KMS-11 (cell line): ENCODE measurements around the gene ENPP7.

Source experiments
- H2AFZ ChIP-seq: fragments of 200-600 bp; sonication (generic); 2 replicates; pipeline ENCODE4 v1.6.1; 2016; ENCODE audit warnings: antibody characterized with exemption, mixed run types, low read depth
- H3K27ac ChIP-seq: fragments of 200-600 bp; sonication (generic); 2 replicates; pipeline ENCODE4 v1.6.1; 2016; ENCODE audit warnings: mild to moderate bottlenecking, mixed run types
- H3K27me3 ChIP-seq: fragments of 200-600 bp; sonication (generic); 2 replicates; pipeline ENCODE4 v1.6.1; 2017; ENCODE audit warnings: mild to moderate bottlenecking, low read depth, mixed run types, moderate library complexity; ENCODE audit not compliant: insufficient read depth
- H3K36me3 ChIP-seq: fragments of 200-600 bp; sonication (generic); 2 replicates; pipeline ENCODE4 v1.6.1; 2017; ENCODE audit warnings: mild to moderate bottlenecking, mixed run types; ENCODE audit not compliant: insufficient read depth
- H3K4me1 ChIP-seq: fragments of 200-600 bp; sonication (generic); 2 replicates; pipeline ENCODE4 v1.6.1; 2016; ENCODE audit warnings: mild to moderate bottlenecking, low read depth, mixed run types; ENCODE audit not compliant: poor library complexity, severe bottlenecking
- H3K4me2 ChIP-seq: fragments of 200-600 bp; sonication (generic); 2 replicates; pipeline ENCODE4 v1.7.0; 2016; ENCODE audit warnings: mild to moderate bottlenecking, mixed run types
- H3K4me3 ChIP-seq: fragments of 200-600 bp; sonication (generic); IDR thresholded peaks from 2 replicates; pipeline ENCODE4 v1.6.1; 2017; ENCODE audit warnings: low read depth, low read length, mixed read lengths; ENCODE audit not compliant: insufficient read depth
- H3K79me2 ChIP-seq: fragments of 200-600 bp; sonication (generic); 2 replicates; pipeline ENCODE4 v1.6.1; 2016; ENCODE audit warnings: low read depth, mixed run types; ENCODE audit not compliant: insufficient read depth
- H3K9ac ChIP-seq: fragments of 200-600 bp; sonication (generic); 2 replicates; pipeline ENCODE4 v1.6.1; 2016; ENCODE audit warnings: mild to moderate bottlenecking, mixed run types
- H4K20me1 ChIP-seq: fragments of 200-600 bp; sonication (generic); 2 replicates; pipeline ENCODE4 v1.6.1; 2016; ENCODE audit warnings: mild to moderate bottlenecking, mixed run types; ENCODE audit not compliant: insufficient read depth
- CTCF ChIP-seq: fragments of 200-600 bp; sonication (generic); conservative IDR thresholded peaks from 2 replicates; pipeline ENCODE4 v1.6.1; 2017; ENCODE audit warnings: low read depth, mild to moderate bottlenecking, antibody characterized with exemption, low read length, moderate library complexity, mixed read lengths

Gene ENPP7

DNA sequence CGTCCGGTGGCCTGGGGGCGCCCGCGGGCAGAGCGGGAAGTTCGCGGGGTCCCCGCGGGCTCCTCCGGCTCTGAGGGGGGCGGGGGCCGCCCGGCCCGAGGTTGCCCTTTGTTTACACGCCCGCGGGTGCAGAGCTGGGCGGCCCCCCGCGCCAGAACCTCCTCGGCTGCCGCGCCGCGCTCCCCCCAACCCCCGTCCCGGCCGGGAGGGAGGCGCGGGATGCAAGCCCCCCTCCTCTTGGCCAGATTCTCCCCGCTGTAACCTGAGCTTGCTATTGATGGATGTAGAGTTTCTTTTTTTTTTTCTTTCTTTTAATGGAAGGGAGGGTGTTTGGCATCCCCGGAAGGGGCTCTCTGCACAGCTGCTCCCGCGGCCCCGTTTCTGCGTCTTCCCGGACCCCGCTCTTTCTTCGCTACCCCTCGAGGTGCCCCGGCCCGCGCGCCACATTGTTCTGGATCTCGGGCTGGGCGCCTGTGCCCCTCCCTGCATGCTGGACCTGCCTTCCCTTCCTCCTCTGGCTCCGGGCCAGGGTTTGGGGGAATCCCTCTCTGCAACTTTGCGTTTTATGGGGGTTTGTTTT is 47.9 kb downstream of the ENPP7 start:
- Histone ChIP-seq H3K4me3 (no peak overlapping the region), H3K79me2 (0 out of 2 replicates have a peak, but pooled peaks cover 5% of the 10 kb centered on the region), H3K4me2 (peak overlapping the region; percentile 40), H3K9ac (peak overlapping the region; percentile 42; the same call in 1 of the 2 replicates), H3K27ac (no peak overlapping the region), H3K4me1 (peaks cover 24% of the 10 kb centered on the region), H3K27me3 (peaks cover 38% of the 10 kb centered on the region), H3K36me3 (no peaks in the 10 kb centered on the region), H4K20me1 (no peaks in the 10 kb centered on the region), H2AFZ (peak overlapping the region; percentile 91; the same call in 1 of the 2 replicates)
- TF ChIP-seq CTCF, result no peak

DNA sequence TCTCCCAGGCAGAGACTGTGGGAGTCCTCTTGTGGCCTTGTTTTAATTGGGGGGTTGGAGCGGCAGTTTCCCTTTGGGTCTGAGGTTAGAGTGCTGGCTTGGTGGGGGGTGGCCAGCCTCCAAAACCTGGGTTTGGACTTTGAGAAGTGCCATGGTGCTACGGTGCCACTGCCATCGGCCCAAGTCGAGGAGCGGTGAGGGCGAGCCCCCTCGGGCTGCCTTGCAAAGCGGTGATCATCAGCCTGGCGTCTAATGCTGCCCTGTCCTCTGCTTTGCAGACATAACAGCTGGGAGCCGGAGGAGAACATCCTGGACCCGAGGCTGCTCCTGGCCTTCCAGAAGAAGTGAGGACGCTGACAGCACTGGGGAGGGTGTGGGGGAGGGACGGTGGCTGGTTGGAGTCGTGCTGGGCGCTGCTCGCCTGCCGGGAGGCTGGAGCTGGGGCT is 48.4 kb downstream of the ENPP7 start:
- Histone ChIP-seq H3K4me1 (peaks cover 24% of the 10 kb centered on the region), H3K27ac (no peak overlapping the region), H3K4me2 (peak overlapping the region; percentile 40), H3K36me3 (no peaks in the 10 kb centered on the region), H4K20me1 (no peaks in the 10 kb centered on the region), H3K9ac (peak overlapping the region; percentile 42; the same call in 1 of the 2 replicates), H3K4me3 (no peak overlapping the region), H3K27me3 (peaks cover 33% of the 10 kb centered on the region), H3K79me2 (0 out of 2 replicates have a peak, but pooled peaks cover 5% of the 10 kb centered on the region), H2AFZ (peak overlapping the region; percentile 91; the same call in 1 of the 2 replicates)
- no peak for TF ChIP-seq CTCF

DNA sequence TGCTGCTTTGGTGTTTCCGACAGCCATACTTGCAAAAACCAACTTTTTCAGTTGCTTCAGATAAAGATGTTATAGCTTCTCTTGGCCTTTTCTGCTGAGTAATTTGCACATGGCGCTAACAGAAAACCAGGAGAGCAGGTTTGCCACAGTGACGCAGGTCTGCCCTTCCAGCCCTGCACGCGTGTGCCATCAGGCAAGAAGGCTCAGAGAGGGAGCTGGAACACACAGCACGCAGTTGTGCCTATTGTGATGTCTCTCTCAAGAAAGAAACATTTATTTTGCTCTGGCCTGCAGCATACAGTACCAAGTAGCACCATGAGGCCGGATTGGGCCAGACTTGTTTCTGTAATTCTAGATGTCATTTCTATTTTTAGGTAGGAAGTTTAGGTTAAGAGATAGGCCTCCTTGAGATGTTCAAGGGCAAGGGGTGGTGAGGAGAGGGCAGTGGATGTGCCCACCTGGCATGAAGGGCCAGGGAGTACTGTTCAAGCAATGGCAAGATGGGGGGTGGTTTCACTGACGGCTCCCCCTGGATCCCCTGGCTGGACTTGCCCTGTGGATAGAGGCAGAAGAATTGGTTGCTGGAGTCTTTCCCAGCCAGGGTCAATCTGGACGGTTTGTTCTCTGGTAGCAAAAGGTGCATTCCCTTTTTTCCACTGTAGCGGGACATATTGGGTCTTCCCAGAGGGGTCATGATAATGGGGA is 49.1 kb downstream of the ENPP7 start:
- H3K36me3 ChIP-seq, result no peaks in the 10 kb centered on the region
- 0 out of 2 replicates have a peak, but pooled peaks cover 5% of the 10 kb centered on the region for H3K79me2 ChIP-seq
- peaks cover 26% of the 10 kb centered on the region for H3K27me3 ChIP-seq
- H2AFZ ChIP-seq, result no peak overlapping the region
- peaks cover 24% of the 10 kb centered on the region for H3K4me1 ChIP-seq
- H3K4me3 ChIP-seq, result no peak overlapping the region
- H3K4me2 ChIP-seq, result peak overlapping the region; percentile 40; the same call in 1 of the 2 replicates
- no peak for TF ChIP-seq CTCF
- H4K20me1 ChIP-seq, result no peaks in the 10 kb centered on the region
- H3K27ac ChIP-seq, result no peak overlapping the region
- H3K9ac ChIP-seq, result no peak overlapping the region

DNA sequence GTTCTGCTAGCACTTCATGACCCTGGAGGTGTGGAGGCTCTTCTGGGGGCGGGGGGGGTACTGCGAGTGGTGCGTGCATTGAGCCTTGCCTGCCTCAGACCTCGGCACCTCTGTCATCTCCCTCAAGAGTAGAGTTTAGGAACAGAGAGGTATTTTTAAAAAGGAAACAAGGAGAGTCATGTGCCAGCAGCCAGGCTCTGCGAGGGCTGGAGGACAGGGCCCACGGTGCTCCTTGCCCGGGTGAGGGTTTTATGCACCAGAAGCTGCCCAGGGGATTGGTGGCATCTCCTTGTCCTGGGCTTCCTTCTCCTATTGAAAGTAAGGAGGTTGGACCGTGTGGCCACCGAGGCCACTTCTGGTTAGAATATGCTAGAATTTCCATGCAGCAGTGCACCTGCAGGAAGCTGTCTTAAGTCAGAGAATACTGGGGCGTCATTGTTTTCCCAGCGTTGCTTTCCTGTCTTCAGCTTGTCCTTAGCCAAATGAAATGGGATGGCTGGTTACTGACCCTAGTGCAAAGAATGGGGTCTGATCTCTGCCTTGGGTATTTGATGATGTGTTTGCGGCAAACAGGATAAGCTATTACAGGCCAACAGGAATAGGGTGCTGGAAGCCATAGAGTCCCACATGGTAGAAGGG is 50.4 kb downstream of the ENPP7 start:
- no peaks in the 10 kb centered on the region for H4K20me1 ChIP-seq
- H3K4me1 ChIP-seq, result peaks cover 24% of the 10 kb centered on the region
- no peak overlapping the region for H3K27ac ChIP-seq
- no peak overlapping the region for H3K9ac ChIP-seq
- H2AFZ ChIP-seq, result no peak overlapping the region
- H3K4me3 ChIP-seq, result no peak overlapping the region
- 0 out of 2 replicates have a peak, but pooled peaks cover 5% of the 10 kb centered on the region for H3K79me2 ChIP-seq
- H3K27me3 ChIP-seq, result peaks cover 13% of the 10 kb centered on the region
- H3K4me2 ChIP-seq, result no peak overlapping the region
- no peak for TF ChIP-seq CTCF
- H3K36me3 ChIP-seq, result no peaks in the 10 kb centered on the region
